ENCODE results near the gene CMBL. TPM values are rescaled to one million over a fixed set of nuclear protein-coding genes. Genes with fewer than 3 reads are reported as not detected.

CMBL gene
- total RNA-seq, 2 donors from 2014 or later: 10.4 to 20.5 TPM

DNA sequence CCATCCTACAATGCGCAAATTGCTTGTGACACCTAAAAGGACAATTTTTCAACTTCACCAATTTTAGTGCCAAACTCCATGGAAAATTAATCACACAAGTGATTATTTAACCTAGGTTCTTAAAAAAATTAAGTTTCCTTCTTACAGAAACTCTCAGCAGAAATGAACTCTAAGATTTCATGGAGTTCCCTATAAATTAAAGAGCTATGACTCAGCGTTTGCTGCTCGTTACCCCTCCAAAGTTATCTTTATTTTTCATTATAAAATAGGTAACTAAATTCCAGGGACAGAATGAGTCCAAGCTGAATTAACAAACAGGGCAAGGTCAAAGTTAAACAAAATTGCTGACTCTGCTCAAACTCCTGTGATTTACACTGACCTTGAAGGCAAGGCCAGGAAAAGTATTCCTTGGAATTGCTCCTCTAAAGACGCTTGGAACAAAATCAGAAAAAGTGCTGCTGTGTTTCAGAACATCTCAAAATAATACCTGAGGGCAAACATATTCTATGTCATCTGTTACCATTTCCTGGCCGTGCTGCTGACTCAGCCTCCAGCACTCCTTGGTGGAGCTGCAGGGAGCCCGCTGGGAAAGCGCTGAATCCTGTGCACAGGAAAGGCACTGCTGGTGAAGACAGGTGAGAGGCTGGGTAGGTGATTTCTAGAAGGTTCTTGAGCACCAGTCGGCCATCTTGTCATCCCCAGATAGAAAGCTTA is 2.5 kb upstream of the CMBL start:
- no peak overlapping the region for H3K4me3 Mint-ChIP-seq
- no peaks in the 10 kb centered on the region for H3K9me3 Mint-ChIP-seq
- WGBS, 2 experiments (ENCODE audit: insufficient coverage in 1 of 2, insufficient read length in 1 of 2): 84 to 91% methylated on average over 3 to 8 of the region's 8 CpGs
- H3K27ac ChIP-seq (ENCODE audit: low read depth, low read length): no peak overlapping the region
- no peak for DNase-seq
- H3K4me1 ChIP-seq (ENCODE audit: control insufficient read depth, insufficient read depth, low read length): no peaks in the 10 kb centered on the region
- no peaks in the 10 kb centered on the region for H3K36me3 ChIP-seq (ENCODE audit: control insufficient read depth, insufficient read depth, low read length)
- peaks cover 13% of the 10 kb centered on the region for H3K4me1 Mint-ChIP-seq
- H3K4me3 ChIP-seq (ENCODE audit: low read length): no peak overlapping the region
- H3K9ac ChIP-seq (ENCODE audit: extremely low read depth, low read length, poor library complexity, severe bottlenecking): no peak overlapping the region
- TF ChIP-seq, protein P1, sequence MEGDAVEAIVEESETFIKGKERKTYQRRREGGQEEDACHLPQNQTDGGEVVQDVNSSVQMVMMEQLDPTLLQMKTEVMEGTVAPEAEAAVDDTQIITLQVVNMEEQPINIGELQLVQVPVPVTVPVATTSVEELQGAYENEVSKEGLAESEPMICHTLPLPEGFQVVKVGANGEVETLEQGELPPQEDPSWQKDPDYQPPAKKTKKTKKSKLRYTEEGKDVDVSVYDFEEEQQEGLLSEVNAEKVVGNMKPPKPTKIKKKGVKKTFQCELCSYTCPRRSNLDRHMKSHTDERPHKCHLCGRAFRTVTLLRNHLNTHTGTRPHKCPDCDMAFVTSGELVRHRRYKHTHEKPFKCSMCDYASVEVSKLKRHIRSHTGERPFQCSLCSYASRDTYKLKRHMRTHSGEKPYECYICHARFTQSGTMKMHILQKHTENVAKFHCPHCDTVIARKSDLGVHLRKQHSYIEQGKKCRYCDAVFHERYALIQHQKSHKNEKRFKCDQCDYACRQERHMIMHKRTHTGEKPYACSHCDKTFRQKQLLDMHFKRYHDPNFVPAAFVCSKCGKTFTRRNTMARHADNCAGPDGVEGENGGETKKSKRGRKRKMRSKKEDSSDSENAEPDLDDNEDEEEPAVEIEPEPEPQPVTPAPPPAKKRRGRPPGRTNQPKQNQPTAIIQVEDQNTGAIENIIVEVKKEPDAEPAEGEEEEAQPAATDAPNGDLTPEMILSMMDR (conservative IDR thresholded peaks at IDR 0.05): no peak
- H3K27ac Mint-ChIP-seq: no peak overlapping the region
- peaks cover 16% of the 10 kb centered on the region for H3K27me3 Mint-ChIP-seq (ENCODE audit: insufficient read depth)
- H3K27me3 ChIP-seq (ENCODE audit: control insufficient read depth, insufficient read depth, low read length, poor library complexity, severe bottlenecking): peaks cover 6% of the 10 kb centered on the region
- H3K36me3 Mint-ChIP-seq (ENCODE audit: low read depth): no peaks in the 10 kb centered on the region
- H3K9me3 ChIP-seq (ENCODE audit: control insufficient read depth, low read length): no peaks in the 10 kb centered on the region

- Mint-ChIP-seq H3K4me1 (peaks cover 13% of the 10 kb centered on the region), H3K27me3 (ENCODE audit: insufficient read depth) (peaks cover 13% of the 10 kb centered on the region), H3K9me3 (no peaks in the 10 kb centered on the region), H3K36me3 (ENCODE audit: low read depth) (peaks cover 2% of the 10 kb centered on the region), H3K27ac (no peak overlapping the region), H3K4me3 (peak overlapping the region; percentile 23)
- no peaks in the 10 kb centered on the region for H3K4me1 ChIP-seq (ENCODE audit: control insufficient read depth, insufficient read depth, low read length)
- H3K36me3 ChIP-seq (ENCODE audit: control insufficient read depth, insufficient read depth, low read length): no peaks in the 10 kb centered on the region
- no peak overlapping the region for H3K4me3 ChIP-seq (ENCODE audit: low read length)
- 84 to 88% methylated on average over 5 to 6 of the region's 6 CpGs for WGBS, 2 experiments (ENCODE audit: insufficient coverage in 1 of 2, insufficient read length in 1 of 2)
- peaks cover 2% of the 10 kb centered on the region for H3K9me3 ChIP-seq (ENCODE audit: control insufficient read depth, low read length)
- H3K27me3 ChIP-seq (ENCODE audit: control insufficient read depth, insufficient read depth, low read length, poor library complexity, severe bottlenecking): peaks cover 6% of the 10 kb centered on the region
- no peak overlapping the region for H3K27ac ChIP-seq (ENCODE audit: low read depth, low read length)
- no peak overlapping the region for H3K9ac ChIP-seq (ENCODE audit: extremely low read depth, low read length, poor library complexity, severe bottlenecking)
- TF ChIP-seq, protein P1 (conservative IDR thresholded peaks at IDR 0.05): no peak
- no peak for DNase-seq
Measured at GRCh38 chr5:10308844-10309243, 1.1 kb upstream of the CMBL start.

DNA sequence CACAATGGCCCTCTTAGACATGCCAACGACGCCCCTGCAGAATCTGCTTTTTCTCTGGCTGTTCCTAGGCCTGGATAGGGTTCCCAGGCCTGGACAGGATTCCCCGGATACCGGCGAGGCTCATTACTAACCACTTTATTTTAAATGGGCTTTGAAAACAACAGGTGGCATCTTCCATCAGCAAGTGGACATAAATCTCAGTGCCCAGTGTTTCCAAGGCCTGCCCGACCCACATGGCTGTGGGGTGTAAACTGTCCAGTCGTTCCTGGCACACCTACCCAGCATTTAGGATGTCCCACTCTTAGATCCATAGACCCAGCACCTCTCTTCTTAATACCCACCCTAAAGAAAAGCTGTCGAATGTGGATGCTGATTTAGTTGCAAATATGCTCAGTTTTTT is 896 bp downstream of the CMBL start:
- Histone ChIP-seq H3K9ac (ENCODE audit: extremely low read depth, low read length, poor library complexity, severe bottlenecking) (no peak overlapping the region), H3K27me3 (ENCODE audit: control insufficient read depth, insufficient read depth, low read length, poor library complexity, severe bottlenecking) (peaks cover 6% of the 10 kb centered on the region), H3K36me3 (ENCODE audit: control insufficient read depth, insufficient read depth, low read length) (no peaks in the 10 kb centered on the region), H3K27ac (ENCODE audit: low read depth, low read length) (no peak overlapping the region), H3K4me3 (ENCODE audit: low read length) (peak overlapping the region; percentile 85), H3K4me1 (ENCODE audit: control insufficient read depth, insufficient read depth, low read length) (no peaks in the 10 kb centered on the region), H3K9me3 (ENCODE audit: control insufficient read depth, low read length) (peaks cover 6% of the 10 kb centered on the region)
- peaks cover 13% of the 10 kb centered on the region for H3K27me3 Mint-ChIP-seq (ENCODE audit: insufficient read depth)
- 58 to 65% methylated on average over 5 to 8 of the region's 8 CpGs for WGBS, 2 experiments (ENCODE audit: insufficient coverage in 1 of 2, insufficient read length in 1 of 2)
- H3K36me3 Mint-ChIP-seq (ENCODE audit: low read depth): peaks cover 2% of the 10 kb centered on the region
- peak overlapping the region; percentile 72 for H3K4me3 Mint-ChIP-seq
- peaks cover 15% of the 10 kb centered on the region for H3K4me1 Mint-ChIP-seq
- no peak for DNase-seq
- TF ChIP-seq, protein P1 (conservative IDR thresholded peaks at IDR 0.05): no peak
- H3K27ac Mint-ChIP-seq: no peak overlapping the region
- peaks cover 2% of the 10 kb centered on the region for H3K9me3 Mint-ChIP-seq
